ENCODE measurements around the gene EFNA5. TPM values are rescaled to one million over a fixed set of nuclear protein-coding genes. Genes with fewer than 3 reads are reported as not detected.

The EFNA5 gene
- total and polyA plus RNA-seq, 10 of the 15 experiments (the other 5 are each of a cell fraction or from before 2014, with no cell fraction given): 0.19 to 12.6 (median 3.9) TPM

GRCh38 chr5:107705402-107706014, 34.8 kb upstream of the EFNA5 start:
- DNase-seq (ENCODE audit: low read depth, low spot score): no peak
- Histone ChIP-seq H3K36me3 (ENCODE audit: control insufficient read depth in 2 of 2, insufficient read depth in 2 of 2, low read length in 1 of 2) (no peaks in the 10 kb centered on the region), H3K9me3 (replicated peaks; ENCODE audit: control insufficient read depth, insufficient read depth, low read length) (no peaks in the 10 kb centered on the region; the same call in 2 of the 3 replicates), H4K20me1 (ENCODE audit: control insufficient read depth, insufficient read depth) (no peaks in the 10 kb centered on the region), H3K4me1 (ENCODE audit: control insufficient read depth, insufficient read depth, low read length) (no peaks in the 10 kb centered on the region), H3K4me3 (no peak overlapping the region), H3K4me2 (ENCODE audit: control insufficient read depth, insufficient read depth) (no peak overlapping the region), H3K27me3 (replicated peaks in 1 of 2; ENCODE audit: control insufficient read depth in 2 of 2, insufficient read depth in 2 of 2, low read length in 1 of 2) (no peaks in the 10 kb centered on the region), H3K27ac (ENCODE audit: control insufficient read depth, insufficient read depth) (no peak overlapping the region), H3K9ac (ENCODE audit: control insufficient read depth, insufficient read depth, low read length) (no peak overlapping the region), H2AFZ (ENCODE audit: control insufficient read depth, low read depth, low read length) (no peak overlapping the region; the same call in none of the 2 replicates), H3K79me2 (ENCODE audit: control insufficient read depth, insufficient read depth, low read length) (no peaks in the 10 kb centered on the region)
- intact Hi-C loops (cut with micrococcal nuclease; ENCODE audit: unreplicated experiment): no loop called here
- POLR2A ChIA-PET: no interaction called here
- SMC1A ChIA-PET (ENCODE audit: uncharacterized antibody, unreplicated experiment): interaction anchor here (1.3 to 1.8 kb wide), 3 partner anchors 9 to 20 kb away, joined by 3 to 4 read pairs (median 4); no protein-coding TSS in a partner anchor
- BruUV-seq (replicated peaks): no TSS peak
- no peak for FAIRE-seq
- no peak for ATAC-seq
- in situ Hi-C loops (cut with MboI): no loop called here
- 0% methylated on average over 5 of the region's 5 CpGs for WGBS (ENCODE audit: insufficient coverage, insufficient replicate concordance, low lambda C conversion rate, missing lambda C conversion rate)
- CTCF ChIA-PET: interaction anchor here (0.6 kb wide), 1 partner anchor 212 kb away, joined by 3 read pairs; no protein-coding TSS in a partner anchor
- RAD21 ChIA-PET (ENCODE audit: unreplicated experiment): interaction anchor here (0.6 kb wide), 1 partner anchor 470 kb away, joined by 3 read pairs; no protein-coding TSS in a partner anchor
- peak; percentile 73; the same call in 2 of the 3 replicates for TF ChIP-seq POU2F2 (IDR thresholded peaks at IDR 0.05; ENCODE audit: borderline replicate concordance, low read depth, low read length)
- TF ChIP-seq IRF4 (IDR thresholded peaks at IDR 0.05; ENCODE audit: low read depth, low read length): peak; percentile 62; the same call in 1 of the 2 replicates
- TF ChIP-seq NBN (IDR thresholded peaks at IDR 0.05): no peak
- peak; percentile 45; the same call in 1 of the 2 replicates for TF ChIP-seq ATF2 (IDR thresholded peaks at IDR 0.05; ENCODE audit: low read length)
- peak; percentile 48; the same call in 1 of the 2 replicates for TF ChIP-seq JUNB (IDR thresholded peaks at IDR 0.05)
- TF ChIP-seq BRCA1 (IDR thresholded peaks at IDR 0.05; ENCODE audit: low read depth, low read length): no peak
